ENCODE data around the gene PLEKHM3.

PLEKHM3 gene

DNA sequence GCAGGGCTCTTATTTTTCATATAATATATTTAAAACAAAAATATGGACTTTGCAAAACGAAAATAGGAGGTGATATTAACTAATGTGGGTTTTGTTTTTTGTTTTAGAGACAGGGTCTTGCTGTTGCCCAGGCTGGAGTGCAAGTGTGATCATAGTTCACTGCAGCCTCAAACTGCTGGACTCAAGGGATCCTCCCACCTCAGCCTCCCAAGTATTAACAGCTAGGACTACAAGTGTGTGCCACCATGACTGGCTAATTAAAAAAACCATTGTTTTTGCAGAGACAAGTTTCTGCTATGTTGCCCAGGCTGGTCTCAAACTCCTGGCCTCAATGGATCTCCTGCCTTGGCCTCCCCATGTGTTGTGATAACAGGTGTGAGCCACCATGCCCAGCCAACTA is 185.2 kb downstream of the PLEKHM3 start:
- no peak for DNase-seq (ENCODE audit: low read depth)
- no peak overlapping the region for H3K4me3 ChIP-seq (ENCODE audit: low read depth, low read length)

DNA sequence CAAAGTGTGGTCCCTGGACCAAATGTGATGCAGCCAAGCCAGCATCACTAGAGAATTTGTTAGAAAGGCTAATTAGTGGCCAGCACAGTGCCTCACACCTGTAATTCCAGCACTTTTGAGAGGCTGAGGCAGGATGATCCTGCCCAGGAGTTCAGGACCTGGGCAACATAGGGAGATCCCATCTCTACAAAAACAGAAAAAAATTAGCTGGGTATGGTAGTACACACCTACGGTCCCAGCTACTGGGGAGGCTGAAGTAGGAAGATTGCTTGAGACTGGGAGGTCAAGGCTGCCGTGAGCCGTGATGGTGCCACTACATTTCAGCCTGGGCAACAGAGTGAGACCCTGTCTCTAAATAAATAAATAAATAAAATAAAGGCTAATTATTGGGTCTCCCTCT is 185.8 kb downstream of the PLEKHM3 start:
- no peak overlapping the region for H3K4me3 ChIP-seq (ENCODE audit: low read depth, low read length)
- DNase-seq (ENCODE audit: low read depth) = no peak

DNA sequence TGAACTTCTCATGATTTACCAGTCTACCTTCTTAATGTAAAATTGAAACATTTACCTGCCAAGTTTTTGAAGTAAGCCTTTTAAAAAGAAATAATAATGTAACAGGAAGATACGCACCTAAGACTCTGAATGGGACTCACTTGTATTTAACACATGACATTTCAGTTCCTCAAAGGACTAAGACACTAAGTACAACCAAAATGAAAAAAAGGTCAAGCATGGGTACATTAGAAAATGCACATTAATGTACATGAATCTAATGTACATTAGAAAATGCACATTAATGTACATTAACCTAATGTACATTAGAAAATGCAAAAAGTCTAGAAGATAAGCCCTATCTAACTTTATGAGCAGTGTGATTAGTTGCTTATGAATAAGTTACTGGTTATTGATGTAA is 186.3 kb downstream of the PLEKHM3 start:
- H3K4me3 ChIP-seq (ENCODE audit: low read depth, low read length) = no peak overlapping the region

DNA sequence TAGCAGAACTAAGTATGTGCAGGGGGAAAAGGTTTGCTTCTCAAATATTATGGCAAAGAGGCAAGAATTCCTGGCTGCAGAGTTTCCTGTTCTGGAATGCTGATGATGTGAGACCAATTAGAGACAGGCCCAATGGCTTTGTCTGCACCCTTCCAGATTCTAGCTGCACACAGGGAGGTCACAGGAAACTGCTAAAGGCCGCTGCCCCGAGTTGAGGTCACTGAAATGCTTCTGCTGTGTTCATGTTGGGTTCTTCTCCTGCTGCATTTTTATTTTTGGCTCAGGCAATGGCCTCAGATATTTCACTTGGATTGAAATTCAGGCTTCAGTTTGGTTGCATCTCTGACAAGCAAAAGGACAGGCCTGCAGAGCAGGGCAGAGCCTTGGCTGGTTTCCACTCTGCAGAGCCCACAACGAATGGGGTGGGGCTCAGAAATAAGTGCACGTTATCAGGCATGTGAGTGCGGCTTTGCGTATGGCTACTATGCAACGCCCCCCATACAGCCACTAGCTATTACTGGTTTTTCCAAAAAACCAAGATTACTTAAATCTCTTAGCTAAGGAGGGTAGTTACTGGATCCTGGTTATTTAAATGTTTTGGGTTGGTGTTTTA is 188.7 kb downstream of the PLEKHM3 start:
- no peak for DNase-seq (ENCODE audit: low read depth)
- no peak overlapping the region for H3K4me3 ChIP-seq (ENCODE audit: low read depth, low read length)

More for the DNA sequence above, 186.3 kb downstream of the PLEKHM3 start:
- DNase-seq (ENCODE audit: low read depth) = no peak

DNA sequence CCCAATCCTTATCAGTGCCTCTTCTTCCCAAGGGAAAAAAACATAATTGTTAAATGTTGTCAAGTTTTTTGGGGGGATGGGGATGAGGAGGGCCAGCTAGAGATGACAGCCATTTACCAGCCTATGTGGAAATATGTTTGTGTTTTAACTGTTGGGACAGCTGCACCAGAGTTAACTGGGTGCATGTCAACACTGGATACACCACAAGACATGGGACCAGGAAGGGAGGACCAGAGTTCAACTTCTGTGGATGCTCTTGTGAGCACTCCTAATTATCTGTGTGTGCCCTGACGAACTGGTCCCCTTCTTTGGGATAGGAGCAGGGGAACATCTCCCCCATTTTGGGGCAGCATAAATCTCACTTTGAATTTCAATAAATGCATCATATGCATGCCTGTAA is 189.5 kb downstream of the PLEKHM3 start:
- H3K4me3 ChIP-seq (ENCODE audit: low read depth, low read length) = no peak overlapping the region
- no peak for DNase-seq (ENCODE audit: low read depth)

DNA sequence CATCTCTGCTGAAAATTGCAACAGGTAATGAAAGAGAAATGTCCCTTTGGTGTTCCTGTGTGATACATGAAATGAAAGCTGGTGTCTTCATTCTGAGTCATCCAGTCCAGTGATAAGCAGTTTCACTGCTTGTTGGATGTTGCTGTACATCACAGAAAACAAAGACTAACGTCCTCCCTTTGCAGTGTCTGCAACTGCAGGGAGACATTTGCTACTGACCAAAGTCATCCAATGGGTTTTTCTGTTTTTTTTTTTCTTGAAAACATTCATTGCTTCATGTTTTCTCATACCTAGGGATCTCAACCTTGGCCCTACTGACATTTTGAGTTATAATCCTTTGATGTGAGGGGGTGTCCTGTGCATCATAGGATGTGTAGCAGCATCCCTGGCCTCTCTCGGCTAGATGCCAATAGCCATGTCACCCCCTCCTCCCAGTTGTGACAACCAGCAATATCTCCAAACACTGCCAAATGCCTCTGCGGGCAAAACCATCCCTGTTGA is 192.0 kb downstream of the PLEKHM3 start:
- no peak overlapping the region for H3K4me3 ChIP-seq (ENCODE audit: low read depth, low read length)
- no peak for DNase-seq (ENCODE audit: low read depth)

DNA sequence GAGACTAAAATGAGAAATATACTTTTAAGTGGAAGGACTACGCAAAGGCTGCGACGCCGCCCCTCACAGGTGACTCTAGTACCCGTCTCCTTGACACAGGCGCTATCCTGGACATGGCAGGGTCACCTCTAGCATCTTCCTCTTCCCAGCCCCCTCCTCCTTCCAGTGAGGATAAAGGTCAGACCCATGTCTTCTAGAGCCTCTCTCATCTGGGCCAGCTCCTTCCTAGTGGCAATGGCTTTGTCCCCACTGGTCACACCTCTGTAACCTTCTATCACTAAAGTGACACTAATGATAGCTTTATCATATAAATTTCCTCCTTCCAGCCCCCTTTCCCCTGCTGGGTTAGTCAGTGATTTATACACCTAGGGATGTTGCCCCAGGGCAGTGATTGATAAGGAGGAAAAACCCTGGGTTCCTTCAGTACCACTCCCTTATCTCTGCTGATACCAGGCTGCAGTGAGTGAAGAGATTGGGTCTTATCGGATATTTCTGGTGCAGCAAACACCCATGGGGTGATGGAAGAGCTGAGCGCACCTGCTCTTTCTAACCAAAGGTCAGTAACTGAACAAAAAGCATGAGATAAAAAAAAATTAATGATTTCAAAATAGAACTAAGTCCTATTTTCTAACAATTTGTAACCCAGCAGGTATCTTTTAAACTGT is 193.6 kb downstream of the PLEKHM3 start:
- no peak for DNase-seq (ENCODE audit: low read depth)

DNA sequence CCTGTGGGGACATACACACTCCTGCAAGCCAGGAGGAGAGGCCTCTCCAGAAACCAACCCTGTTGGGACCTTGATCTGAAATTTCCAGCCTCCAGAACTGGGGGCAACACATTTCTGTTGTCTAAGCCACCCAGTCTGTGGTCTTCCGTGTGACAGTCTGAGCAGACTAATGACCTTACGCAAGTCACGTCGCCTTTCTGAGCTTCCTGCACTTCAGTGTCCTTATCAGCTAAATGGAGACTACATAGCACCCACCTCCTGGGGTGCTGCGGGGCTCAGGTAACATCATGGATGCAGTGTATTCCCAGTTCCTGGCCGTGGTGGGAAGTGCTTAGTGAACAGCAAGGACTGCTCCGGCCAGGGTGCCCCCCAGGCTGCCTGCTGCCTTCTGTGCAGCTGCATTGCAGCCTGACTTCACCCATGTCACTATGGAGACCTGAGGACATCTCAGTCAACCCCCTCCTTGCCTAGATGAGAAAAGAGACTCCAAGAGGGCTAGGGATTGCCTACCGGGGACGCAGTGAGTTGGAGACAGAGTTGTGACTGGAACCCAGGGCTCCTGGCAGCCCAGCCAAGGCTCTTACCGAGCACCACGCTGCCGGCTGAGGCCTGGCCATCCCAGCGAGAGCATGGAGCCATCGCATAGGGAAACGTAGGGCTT is 194.4 kb downstream of the PLEKHM3 start:
- no peak for DNase-seq (ENCODE audit: low read depth)
- no peak overlapping the region for H3K4me3 ChIP-seq (ENCODE audit: low read depth, low read length)

More for the DNA sequence above, 193.6 kb downstream of the PLEKHM3 start:
- no peak overlapping the region for H3K4me3 ChIP-seq (ENCODE audit: low read depth, low read length)

DNA sequence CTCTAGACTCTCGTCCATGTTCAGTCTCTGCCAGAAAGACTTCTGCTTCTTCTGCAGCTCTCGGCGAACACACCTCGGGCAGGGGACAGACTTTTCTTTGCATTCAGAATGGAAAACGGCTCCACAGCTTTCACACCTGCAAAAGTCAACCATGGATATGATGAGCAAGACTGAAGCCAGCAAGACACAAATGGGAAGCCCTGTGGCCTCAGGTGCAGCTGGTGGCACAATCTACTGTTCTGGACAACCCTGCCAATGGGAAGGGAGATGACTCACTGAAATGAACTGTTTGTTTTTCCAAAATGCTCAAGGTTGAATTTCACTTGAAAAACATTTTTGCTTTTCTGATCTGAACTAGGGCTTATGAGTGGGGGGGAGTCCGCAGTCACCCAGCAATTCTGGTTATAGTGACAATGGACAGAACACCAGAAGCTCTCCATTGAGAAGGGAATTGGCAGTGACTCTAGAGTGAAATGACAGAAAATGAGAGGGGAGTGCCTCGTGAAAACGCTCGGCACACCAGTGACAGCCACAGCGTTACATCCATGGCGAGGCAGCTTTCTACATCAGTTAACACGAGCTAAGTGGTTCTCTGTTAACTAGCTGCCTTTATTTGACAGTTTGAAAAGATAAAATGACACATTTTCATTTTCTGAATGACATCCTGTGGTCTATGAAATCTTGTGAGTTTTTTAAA is 196.8 kb downstream of the PLEKHM3 start:
- DNase-seq (ENCODE audit: low read depth) = no peak
- H3K4me3 ChIP-seq (ENCODE audit: low read depth, low read length) = no peak overlapping the region

DNA sequence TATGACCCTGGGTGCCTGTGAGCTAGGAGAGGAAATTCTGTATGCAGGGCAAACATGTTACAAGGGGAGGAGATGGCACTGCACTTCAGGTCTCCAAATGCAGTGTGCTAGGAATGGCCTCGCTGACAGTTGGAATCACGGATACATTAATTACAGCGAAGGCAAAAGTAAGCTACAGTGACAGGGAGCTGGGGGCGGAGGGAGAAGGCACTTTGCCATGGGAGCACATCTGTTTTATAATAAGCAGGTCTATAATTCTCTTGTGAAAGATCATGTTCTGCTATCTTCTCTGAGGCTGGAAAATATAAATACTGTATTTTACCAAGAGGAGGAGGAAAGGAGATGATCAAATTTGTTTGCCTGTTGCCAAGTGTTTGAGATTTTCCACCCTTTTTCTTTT is 199.3 kb downstream of the PLEKHM3 start:
- DNase-seq (ENCODE audit: low read depth) = no peak
- H3K4me3 ChIP-seq (ENCODE audit: low read depth, low read length) = no peak overlapping the region

DNA sequence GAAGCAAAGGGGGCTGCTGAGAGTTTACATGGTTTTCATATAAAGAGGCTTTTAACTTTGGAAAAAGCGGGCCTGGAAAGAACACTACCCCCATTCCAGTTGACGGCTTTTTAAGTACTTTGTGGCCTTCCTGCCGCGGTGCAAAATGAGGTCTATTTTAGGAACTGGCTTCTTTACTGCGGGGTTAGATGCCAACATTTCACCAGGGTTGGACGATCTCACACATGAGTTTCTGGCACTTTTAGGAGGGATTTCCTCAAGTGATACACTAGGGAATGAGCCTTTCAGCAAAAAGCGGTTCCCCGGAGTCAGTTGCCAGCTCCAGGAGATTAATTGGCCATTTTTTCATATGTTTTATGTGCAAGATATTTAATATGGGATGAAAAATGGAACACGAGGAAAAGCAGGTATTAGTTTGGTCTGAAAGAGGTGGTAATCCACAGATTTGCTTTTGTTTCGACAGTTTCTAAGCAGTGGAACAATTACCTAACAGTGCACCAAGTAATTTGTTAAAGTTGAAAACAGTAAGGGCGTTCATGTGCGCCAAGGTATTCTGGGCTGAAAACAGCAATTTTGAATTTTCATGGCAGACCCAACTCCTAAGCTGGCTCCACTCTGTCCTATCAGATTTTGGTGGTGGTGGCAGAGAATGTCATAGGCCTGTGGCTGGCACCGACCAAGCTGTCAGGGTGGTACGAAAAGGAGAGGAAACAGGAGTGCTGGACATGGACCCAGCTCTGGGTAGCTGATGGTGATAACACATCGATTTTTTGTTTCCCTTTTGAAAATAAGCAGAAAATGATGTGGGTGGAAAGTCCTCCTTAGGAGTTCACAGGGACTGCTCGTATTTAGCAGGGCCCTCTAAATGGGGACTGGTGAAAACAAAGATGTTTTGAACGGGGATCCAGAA is 200.0 kb downstream of the PLEKHM3 start:
- H3K4me3 ChIP-seq (ENCODE audit: low read depth, low read length) = no peak overlapping the region
- DNase-seq (ENCODE audit: low read depth) = no peak

DNA sequence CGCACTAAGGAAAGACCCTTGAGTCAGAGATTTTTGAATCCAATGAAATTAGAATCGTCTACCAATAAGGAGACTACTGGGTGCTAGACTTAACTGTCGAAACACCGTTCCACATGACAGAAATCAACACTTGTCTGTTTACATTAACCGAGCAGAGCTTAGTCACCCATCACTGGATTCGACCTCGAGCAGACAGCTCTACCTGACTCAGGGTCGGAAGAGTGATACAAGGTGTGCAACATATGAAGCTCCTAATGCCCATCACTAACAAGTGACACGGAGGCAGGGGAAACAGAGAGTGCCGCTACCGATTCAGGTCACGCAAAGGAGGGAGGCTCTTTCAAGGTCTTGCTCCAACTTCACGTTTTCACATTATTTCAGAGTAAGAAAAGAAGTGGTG is 201.5 kb downstream of the PLEKHM3 start:
- DNase-seq (ENCODE audit: low read depth) = no peak
- H3K4me3 ChIP-seq (ENCODE audit: low read depth, low read length) = no peak overlapping the region

DNA sequence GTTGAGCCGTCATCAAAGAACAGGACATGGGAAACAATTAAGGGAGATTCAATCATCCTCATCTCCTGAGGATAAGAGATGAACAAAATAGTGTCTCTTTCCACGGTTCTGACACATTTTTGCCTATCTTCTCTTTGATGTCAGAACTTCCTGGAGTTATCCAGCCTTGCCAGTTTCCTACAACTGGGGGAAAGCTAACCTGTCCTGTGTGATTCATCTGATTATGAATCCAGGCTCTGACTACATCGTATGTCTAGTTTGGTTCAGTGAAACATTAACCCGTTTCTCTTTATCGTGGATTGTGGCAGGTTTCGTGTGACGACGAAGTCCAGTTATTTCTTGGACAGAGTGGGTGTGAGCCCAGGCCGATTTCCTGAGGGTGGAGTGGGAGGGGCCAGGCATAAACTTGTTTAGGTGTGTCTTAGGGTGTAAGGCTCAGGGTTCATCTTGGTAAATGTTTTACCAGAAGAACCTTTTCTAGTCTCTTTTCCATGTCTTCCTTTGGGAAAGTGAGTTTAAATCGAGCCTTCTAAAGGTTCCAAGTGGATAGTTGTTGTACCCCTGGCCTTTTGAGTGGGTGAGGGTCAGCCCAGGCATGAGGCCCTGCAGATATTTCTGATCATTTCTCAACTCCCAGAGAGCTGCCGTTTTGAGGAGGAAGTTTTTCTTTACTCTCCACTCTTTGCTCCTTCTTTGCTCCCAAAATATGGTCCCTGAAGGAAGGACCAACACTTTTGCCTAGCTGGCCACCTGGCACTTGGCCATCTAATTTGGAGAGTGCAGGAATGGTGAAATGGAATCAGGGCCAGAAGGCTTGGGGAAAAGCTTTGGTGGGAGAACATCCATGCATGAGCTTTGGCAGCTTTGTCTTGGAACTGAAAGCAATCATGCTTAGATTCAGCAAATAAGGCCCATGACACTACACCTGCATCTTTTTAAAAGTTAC is 205.2 kb downstream of the PLEKHM3 start:
- H3K4me3 ChIP-seq (ENCODE audit: low read depth, low read length) = no peak overlapping the region
- DNase-seq (ENCODE audit: low read depth) = no peak

DNA sequence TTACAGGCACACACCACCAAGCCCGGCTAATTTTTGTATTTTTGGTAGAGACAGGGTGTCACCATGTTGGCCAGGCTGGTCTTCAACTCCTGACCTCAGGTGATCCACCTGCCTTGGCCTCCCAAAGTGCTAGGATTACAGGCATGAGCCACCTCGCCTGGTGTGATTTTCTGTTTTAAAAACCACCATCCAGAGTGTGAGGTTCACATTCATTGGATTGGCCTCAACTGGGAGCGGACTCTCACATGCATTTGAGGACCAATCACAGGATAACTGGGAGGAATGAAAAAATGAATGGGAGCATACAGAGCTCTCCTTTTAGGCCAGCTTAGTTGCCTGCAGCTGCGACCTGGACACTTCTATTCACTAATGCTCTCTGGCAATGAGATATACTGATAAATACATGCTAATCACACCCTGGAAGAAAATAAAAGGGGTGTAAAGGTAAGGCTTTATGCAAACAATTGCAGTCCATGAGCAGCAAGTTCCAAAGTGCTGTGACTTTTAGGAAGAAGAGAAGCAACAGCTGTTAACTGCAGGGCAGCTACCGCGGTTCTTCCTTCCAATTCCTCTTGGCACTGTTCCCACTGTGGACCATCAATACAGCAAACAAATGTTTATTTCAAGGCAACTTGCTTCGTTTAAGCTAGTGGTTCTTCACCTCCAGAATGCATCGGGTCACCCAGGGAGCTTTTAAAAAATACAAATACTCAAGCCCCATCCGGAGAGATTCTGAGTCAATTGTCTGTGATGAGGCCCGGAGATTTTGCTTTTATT is 206.1 kb downstream of the PLEKHM3 start:
- H3K4me3 ChIP-seq (ENCODE audit: low read depth, low read length) = no peak overlapping the region
- DNase-seq (ENCODE audit: low read depth) = no peak

DNA sequence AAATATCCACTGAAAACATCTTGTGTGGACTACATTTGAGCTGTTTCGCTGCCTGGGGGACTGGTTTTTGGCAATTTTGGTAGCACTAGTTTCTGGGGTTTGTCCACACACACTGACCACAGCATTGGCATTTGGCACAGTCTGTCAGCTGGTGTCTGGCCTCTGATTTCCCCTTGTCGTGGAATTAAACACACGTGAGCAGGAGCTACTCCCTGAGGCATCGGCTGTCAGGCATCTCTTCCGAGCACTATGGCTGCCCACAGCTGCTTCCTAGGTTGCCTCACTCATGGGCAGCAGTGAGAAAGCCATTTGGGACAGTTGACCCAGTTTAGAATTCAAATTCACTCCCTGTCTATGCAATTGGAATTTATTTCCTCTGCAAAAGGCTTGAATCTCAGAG is 208.8 kb downstream of the PLEKHM3 start:
- no peak for DNase-seq (ENCODE audit: low read depth)
- H3K4me3 ChIP-seq (ENCODE audit: low read depth, low read length) = no peak overlapping the region

DNA sequence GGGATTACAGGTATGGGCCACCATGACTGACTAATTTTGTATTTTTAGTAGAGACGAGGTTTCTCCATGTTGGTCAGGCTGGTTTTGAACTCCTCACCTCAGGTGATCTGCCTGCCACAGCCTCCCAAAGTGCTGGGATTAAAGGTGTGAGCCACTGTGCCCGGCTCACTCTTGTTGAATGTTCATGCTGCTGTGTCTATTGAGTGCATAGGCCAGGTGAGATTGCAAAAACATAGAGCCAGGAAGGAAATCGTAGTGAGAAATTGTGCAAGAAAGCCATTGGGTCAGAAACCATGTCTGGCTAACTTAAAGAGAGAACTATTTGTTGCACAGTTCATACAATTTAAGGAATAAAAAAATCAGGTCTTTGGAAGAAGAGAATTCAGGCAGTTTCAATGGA is 210.1 kb downstream of the PLEKHM3 start:
- no peak for DNase-seq (ENCODE audit: low read depth)
- H3K4me3 ChIP-seq (ENCODE audit: low read depth, low read length) = no peak overlapping the region

DNA sequence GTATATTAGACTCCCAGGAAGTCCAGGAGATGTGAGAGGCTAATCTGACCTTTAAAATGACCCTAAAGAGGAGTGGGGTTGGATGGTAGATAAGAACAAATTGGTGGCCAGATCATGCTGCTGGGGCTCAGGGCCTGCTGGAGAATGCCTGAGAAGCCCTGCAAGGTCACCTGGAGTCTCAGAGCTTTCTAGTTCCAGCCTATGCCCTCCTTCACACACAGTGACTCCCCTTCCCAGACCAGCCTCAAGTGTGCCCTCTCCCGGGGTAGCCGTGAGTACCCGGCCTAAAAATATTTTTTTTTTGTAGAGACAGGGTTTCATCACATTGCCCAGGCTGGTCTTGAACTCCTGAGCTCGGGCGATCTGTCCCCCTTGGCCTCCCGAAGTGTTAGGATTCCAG is 211.4 kb downstream of the PLEKHM3 start:
- no peak overlapping the region for H3K4me3 ChIP-seq (ENCODE audit: low read depth, low read length)
- no peak for DNase-seq (ENCODE audit: low read depth)

Data from skeletal muscle cell (primary cell).